ENCODE results near the gene MPHOSPH9.

DNA sequence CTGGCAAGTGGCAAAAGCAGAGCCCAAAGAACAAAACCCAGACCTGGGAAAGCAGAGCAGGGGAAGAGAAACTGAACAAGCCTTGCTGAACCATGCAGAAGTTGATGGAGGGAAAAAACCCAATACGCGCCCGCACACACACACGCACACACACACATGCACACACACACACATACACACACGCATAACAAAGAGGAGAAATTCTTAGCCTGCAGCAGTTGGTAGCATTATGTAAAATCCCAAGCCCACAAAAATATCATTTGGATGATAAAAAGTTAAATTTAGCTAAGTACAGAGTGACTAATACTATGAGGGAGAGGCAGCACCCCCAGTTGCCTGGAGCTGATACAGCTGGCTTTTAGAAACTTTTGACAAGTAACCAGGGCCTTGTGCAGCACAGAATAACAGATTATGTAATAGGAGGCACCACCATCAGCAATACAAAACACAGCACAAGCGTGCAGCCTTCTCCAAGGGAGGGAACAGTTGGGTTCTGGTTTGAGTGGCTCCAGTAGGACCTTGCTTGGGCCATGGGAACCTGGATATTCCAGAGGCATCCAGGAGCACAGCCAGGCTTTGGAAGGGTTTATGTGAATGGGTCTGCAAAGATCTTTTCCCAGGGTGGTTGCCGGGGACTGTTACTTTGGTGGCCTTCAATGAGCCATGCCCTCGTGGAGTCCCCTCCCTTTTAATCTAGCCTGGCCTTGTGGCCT is 117.4 kb downstream of the MPHOSPH9 start:
- TF ChIP-seq, protein P1, sequence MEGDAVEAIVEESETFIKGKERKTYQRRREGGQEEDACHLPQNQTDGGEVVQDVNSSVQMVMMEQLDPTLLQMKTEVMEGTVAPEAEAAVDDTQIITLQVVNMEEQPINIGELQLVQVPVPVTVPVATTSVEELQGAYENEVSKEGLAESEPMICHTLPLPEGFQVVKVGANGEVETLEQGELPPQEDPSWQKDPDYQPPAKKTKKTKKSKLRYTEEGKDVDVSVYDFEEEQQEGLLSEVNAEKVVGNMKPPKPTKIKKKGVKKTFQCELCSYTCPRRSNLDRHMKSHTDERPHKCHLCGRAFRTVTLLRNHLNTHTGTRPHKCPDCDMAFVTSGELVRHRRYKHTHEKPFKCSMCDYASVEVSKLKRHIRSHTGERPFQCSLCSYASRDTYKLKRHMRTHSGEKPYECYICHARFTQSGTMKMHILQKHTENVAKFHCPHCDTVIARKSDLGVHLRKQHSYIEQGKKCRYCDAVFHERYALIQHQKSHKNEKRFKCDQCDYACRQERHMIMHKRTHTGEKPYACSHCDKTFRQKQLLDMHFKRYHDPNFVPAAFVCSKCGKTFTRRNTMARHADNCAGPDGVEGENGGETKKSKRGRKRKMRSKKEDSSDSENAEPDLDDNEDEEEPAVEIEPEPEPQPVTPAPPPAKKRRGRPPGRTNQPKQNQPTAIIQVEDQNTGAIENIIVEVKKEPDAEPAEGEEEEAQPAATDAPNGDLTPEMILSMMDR (IDR thresholded peaks at IDR 0.05), result no peak
- no peak for TF ChIP-seq POLR2A (IDR thresholded peaks at IDR 0.05)
- TF ChIP-seq EP300 (IDR thresholded peaks at IDR 0.05), result peak in 2 of 4 donors; percentile 49 to 55

Data from sigmoid colon (tissue), 4 donors.